ENCODE data around the gene SLC26A2.

The SLC26A2 gene

DNA sequence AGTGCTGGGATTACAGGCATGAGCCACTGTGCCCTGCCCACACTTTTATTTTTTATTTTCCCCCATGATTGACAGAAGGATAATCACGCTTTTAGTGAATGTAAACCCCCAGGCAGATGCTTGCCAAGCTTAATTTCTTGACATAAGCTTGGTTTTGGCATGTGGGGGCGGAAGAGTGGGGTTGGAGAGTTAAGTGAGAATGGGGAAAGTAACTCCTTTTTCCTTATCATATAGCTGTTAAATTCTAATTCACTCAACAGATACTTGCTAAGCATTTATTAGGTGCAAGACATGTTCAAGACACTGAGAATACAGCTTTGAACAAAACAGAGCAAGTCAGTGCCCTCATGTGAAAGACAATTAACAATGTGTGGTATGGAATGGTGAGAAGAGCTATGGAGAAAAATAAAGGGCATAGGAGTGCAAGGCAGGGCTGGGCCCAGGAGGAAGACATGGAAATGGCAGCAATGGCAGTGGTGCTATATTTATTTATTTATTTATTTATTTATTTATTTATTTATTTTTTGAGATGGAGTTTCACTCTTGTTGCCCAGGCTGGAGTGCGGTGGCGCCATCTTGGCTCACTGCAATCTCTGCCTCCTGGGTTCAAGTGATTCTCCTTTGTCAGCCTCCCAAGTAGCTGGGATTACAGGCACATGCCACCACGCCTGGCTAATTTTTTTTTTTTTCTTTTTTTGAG lies 2.2 kb downstream of the SLC26A2 start:
- no peak for DNase-seq

DNA sequence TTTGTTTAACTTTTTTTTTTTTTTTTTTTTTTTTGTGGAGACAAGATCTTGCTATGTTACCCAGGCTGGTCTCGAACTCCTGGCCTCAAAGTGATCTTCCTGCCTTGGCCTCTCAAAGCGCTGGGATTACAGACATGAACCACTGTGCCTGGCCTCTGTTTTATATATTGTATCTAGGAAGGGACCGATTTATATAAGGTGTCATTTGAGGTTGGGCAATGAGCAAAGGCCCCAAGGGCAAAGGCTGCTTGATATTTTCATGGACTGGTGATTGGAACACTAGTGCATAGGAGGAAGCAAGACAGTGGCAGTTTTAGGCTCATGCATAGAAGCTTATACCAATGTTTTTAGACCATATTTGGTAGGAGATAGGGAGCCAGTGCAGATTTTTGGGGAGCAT lies 3.2 kb downstream of the SLC26A2 start:
- no peak for DNase-seq

DNA sequence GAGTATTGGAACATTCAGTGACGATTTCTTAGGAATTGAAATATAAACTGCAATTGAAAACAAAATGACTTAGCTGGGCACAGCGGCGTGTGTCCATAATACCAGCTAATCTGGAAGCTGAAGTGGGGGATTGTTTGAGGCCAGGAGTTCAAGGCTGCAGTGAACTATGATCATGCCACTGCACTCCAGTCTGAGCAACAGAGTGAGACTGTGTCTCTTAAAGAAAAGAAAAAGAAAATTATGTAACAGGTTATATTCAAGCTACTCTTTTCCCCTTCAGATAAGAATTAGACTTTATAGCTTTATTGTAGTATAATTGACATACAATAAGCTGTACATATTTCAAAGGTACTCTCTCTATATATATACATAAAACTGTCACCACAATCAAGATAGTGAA lies 6.4 kb downstream of the SLC26A2 start:
- DNase-seq: no peak

DNA sequence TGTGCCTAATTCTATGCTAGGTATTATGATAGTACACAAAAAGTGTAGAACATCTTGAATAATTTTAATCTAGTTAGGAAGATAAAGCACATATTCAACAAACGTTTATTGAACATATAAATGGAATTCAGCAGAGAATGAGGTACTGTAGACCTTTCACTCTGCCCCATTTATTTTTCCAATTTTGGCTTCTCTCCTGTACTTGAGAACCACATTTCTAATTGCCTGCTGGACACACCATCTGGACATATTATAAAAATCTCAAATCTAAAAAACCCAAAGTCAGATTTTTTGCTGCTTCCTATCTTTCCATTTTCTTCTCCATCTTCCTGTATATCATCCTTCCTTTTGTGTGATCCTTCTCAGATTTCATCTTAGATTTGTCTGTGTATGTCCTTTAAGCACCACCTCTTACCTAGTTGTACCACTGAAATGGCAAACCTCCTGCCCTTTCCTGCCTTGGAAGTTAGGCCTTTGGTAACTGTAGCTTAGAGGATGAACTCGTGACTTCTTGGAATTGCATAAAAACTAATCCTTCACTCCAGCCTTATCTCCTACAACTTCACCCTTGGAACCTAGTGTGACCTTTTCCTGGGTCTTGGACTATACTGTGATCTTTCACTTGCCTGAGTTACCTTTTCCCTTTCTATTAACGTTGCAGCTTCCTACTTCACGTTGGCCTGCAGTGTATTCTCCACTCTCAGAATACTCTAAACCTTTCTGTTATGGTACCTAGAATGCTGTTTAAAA lies 8.8 kb downstream of the SLC26A2 start:
- no peak for DNase-seq

DNA sequence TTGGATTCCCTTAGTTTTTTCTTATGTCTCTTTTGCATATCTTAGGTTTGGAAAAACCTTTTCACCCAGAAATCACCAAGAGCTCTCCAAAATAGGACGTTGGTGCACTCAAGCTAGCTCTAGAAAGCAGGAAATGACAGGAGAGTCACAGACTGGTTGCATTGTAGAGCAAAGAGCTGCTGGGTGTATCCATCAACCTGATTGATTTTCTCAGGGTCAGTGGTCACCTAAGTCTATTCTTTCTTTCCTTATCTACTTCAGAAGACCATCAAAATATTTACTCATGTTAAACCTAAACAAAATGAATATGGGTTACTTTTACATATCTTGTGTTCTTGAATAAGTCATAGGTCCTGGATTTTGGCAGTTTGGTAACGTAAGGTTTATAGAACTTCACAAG lies 14.9 kb downstream of the SLC26A2 start:
- DNase-seq: no peak

DNA sequence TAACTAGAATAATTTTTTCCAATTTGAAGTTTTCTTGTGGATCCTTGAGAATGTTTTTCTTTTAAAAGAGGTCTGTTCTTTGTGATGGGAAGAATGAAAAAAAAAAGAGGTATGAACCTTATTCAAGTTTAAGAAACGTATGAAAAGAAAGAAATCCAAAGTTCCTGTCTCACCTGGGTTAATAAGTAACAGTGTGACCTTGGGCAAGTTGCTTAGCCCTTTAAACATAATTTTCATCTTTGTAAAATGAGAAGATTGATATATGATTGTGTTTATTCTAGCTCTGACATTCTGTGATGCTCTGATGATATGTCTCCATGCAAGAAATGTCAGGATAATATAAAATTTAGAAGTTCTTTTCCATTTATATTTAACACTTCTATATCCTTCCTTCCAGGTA lies 19.3 kb downstream of the SLC26A2 start:
- DNase-seq: no peak

DNA sequence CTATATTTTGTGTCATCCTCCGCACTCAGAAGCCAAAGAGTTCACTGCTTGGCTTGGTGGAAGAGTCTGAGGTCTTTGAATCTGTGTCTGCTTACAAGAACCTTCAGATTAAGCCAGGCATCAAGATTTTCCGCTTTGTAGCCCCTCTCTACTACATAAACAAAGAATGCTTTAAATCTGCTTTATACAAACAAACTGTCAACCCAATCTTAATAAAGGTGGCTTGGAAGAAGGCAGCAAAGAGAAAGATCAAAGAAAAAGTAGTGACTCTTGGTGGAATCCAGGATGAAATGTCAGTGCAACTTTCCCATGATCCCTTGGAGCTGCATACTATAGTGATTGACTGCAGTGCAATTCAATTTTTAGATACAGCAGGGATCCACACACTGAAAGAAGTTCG lies 20.6 kb downstream of the SLC26A2 start:
- no peak for DNase-seq

DNA sequence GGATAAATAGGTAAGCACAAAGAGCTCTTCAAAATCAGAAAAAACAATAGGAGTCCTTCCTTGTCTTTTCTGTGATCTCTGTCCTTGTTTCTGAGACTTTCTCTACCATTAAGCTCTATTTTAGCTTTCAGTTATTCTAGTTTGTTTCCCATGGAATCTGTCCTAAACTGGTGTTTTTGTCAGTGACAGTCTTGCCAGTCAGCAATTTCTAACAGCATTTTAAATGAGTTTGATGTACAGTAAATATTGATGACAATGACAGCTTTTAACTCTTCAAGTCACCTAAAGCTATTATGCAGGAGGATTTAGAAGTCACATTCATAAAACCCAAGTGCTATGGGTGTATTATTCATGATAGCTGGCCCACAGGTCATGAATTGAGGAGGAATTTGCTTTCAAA lies 21.9 kb downstream of the SLC26A2 start:
- no peak for DNase-seq

DNA sequence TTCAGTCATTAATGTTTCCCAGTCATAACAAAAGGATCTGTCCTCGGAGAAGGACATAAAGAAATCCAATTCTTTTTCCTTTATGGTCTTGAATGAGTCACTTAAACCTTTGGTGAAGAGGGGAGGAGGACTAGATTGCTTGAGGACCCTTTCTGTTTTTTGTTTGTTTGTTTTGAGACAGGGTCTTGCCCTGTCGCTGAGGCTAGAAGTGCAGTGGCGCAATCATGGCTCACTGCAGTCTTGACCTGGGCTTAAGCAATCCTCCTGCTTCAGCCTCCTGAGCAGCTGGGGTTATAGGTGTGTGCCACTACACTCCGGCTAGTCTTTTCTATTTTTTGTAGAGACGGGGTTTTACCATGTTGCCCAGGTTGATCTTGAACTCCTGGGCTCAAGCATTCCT lies 27.6 kb downstream of the SLC26A2 start:
- no peak for DNase-seq

DNA sequence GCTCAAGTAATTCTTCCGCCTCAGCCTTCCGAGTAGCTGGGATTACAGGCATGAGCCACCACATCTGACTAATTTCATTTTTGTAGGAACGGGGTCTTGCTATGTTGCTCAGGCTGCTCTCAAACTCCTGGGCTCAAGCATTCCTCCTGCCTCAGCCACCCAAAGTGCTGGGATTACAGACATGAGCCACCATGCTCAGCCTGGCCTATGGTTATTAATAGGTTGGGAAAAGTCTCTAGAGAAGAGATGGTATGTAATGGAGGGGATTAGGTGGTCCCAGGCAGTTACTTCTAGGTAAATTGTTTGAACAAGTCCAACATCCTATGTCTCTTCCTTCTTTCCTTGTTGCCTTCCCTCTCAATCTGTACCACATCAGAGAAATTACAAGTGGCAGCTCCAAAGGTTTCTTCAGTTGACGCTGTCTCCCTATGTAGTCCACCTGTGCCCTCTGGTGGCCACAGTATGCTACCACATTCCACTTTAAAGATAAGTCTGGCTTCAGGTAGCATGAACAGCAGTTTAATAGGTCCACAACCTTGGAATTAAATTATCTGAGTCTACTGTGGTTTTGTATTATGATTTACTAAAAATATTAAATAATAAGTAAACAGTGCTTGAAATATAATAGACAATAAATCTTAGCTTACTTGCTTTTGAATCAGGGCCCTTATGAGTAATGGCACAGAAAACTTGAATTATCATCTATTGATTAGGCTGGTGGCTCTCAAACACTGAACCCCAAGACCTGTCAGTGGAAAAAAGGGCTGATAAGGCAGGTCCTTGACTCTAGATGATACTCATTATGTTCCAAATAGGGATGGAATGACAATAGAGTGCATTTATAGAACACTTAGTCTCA lies 30.2 kb downstream of the SLC26A2 start:
- peak; percentile 66 for DNase-seq

DNA sequence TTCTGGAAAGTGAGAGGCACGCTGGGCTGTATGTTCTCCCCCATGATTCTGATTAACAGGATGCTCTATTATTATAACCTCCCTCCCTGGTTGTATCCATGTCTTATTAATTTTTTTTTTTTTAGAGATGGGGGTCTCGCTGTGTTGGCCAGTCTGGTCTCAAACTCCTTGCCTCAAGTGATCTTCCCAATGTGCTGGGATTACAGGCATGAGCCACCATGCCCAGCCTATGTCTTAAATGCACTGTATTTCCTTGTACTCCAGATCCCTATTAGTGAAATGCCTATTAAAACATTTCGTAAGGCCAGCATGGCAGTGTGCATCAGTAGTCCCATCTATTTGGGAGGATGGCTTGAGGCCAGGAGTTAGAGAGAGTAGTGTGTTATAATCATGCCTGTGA lies 32.9 kb downstream of the SLC26A2 start:
- no peak for DNase-seq

DNA sequence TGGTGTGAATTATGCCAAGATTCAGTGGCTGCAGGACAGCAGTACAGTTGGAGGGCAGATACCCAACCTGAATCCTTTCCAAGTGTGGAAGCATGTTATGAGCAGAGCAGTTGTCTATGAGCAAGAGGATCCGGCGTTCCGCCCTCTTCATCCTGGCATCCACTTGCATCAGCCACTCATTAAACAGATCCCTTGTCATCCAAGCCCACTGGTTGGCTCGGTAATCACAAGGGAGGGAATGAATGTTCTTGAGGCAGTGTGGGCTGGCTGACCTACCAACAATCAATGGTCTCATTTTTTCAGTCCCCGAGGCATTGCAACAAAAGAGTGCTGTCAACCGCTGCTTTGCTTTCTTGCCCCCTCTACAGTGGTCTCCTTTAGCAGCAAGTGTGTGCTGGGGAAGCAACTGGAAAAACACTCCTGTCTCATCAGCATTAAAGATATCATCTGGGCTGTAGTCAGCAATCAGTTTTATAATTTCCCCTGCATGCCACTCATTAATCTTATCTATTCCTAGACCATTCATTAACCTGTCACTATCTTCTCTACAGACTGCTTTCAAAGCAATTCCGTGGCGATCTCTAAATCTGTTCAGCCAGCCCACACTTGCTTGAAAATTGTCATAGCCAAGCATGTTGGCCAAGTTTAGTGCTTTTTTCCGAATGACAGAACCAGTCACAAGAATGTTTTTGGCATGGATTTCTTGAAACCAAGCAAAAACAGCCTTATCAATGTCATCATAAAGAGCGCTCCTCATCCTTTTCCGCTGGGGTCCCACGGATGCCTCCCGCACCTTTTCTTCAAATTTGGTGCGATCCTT lies 35.0 kb downstream of the SLC26A2 start:
- no peak for DNase-seq

DNA sequence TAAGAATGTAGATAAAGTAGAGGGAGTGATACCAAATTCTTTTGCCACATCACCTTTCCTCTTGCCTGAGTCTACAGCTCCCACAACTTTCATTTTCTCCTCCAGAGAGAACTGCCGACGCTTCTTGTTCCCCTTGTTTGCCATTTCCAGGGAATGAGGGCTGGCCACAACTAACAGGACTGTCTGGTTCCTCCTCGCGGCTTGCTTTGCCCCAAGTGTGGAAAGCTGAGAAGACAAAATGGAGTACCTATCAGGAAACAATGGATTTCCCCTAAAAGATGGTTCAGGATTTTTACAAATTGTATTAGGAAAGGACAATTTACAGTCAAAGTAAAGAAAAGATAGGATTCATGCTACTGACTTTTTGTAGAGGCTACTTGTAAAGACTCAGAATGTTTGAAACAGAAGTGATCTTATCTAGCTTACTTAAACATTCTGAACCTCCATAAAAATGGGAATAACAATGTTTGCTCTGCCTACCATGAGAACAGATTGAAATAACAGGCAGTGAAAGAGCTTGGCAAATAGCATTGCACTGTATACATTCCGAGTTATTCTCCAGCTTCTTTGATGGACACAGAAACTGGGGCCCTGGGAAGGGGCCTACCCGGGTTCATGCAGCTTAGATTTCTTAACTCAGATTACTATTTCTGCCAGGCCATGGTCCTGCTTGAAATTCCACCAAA lies 35.8 kb downstream of the SLC26A2 start:
- no peak for DNase-seq

DNA sequence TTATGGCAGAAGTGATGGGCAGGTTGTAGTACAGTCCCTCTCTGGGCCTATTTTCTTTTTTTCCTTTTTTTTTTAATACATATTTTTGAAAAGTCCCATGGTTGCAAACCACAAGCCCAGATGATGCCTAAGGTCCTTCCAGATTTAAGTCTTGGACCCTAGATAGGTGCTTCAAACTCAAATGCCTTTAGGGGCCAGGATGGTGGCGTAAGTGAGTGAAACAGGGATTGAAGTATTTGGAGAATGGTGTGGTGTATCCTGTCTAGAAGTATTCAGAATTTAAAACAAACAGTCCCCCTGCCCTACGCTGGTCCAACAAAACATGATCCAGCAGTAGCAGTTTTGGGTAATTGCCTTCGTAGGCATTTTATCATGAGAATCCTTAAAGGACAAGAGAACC lies 37.7 kb downstream of the SLC26A2 start:
- no peak for DNase-seq

DNA sequence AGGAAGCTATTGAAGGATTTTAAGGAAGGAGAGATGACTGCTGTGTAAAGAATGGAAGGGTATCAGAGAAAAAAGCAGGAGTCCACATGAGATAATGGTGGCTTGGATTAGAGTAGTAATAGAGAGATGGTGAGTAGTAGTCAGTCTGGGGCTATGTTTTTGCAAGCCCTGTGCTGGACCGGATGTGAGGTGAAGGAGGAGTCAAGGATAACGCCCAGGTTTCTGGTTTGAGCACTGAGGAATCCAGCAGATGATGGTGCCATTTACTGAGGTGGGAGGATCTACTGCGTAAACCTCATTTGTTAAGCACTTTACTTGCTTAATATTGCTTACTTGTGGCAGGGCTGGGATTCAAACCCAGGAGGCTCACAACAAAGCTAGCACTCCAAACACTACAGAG lies 38.8 kb downstream of the SLC26A2 start:
- no peak for DNase-seq

DNA sequence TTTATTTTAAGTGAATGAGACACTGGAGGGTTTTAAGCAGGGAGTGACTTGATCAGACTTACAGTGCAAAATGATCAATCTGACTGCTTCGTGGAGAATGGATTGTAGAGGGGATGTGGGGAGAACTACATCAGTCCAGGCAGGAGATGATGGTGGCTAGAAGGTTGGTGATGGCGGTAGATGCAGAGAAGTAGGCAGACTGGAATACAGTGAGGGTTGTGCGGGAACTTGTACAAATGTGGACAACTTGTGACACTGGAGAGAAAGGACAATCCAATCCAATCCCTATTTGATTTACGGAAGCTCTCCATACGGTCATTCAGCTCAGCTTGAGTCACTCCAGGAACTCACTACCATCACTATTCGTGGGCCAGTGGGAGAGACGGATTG lies 39.3 kb downstream of the SLC26A2 start:
- DNase-seq: no peak

DNA sequence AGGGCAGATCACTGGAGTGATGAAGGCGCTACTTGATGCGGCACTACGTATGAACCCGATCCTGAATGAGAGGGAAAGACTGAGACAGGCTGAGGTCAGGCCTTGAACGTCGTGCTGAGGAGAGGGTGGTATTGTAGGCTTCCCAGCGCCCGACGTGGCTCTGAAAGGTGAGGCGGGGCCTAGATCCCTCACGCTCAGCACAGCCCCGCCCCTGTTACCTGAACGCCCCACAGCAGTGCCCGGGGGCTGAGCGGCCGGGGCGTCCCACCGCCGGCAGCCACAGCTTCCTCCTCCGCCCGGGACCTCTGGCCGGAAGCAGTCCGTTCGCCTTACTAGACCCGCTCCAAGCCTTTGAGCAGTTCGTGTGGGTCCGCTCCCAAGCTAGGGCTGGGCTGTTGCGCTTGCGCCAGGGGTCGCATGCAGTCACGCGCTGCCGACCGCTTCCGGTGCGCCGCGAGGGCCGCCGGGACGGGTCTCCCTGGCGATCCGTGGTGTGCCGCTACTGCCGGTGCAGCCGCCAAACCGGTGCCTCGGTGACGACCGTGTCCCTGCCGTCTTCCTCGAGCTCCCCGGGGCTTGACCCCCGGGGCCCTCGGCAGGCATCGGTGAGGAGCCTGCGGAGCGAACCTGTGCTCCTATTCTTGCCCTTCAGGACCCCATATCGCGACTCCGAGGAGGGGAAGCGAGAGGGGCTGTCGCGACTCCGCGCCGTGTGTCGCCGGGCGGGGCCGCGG lies 39.9 kb downstream of the SLC26A2 start, which contains the start of the genes HMGXB3 and TIGD6:
Gene HMGXB3, plus strand, starts transcription at position 484 of the 734 bp plus-strand sequence. CDS start 4,114 bp downstream, outside the sequence.
Gene TIGD6, minus strand, starts transcription at position 399 of the 734 bp plus-strand sequence. CDS start 4,306 bp downstream, outside the sequence.
- peak; percentile 85 for DNase-seq

DNA sequence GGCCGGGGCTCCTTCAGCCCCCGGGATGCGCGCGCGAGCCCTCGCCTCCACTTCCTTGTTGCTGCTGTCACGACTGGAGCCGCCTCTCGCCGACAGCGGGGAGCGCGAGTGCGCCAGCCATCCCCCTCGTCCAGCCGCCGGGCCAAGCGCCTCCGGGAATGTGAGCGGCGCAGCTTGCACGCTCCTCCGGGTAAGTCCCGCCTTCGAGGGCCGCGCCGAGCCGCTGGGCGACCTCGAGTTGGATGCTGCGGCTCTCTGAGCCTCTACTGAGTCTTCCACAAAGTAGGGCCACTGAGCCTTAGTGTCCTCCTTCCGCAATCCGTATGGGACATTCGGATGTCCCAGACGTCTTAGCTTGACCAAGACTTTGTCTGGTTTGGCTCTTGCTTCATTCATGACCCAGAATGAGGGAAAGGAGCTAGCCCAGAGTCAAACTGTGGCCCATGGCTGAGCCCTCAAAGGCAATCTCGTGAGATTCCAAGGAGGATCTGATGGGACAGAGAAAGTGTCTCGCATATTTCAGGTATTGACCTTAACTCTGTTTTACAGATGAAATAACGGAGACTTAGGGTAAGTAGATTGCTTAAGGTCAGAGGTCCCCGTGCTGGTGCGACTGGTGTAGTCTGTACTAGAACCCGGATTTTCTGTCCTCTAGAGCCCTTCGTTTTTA lies 40.6 kb downstream of the SLC26A2 start:
- peak; percentile 52 for DNase-seq

DNA sequence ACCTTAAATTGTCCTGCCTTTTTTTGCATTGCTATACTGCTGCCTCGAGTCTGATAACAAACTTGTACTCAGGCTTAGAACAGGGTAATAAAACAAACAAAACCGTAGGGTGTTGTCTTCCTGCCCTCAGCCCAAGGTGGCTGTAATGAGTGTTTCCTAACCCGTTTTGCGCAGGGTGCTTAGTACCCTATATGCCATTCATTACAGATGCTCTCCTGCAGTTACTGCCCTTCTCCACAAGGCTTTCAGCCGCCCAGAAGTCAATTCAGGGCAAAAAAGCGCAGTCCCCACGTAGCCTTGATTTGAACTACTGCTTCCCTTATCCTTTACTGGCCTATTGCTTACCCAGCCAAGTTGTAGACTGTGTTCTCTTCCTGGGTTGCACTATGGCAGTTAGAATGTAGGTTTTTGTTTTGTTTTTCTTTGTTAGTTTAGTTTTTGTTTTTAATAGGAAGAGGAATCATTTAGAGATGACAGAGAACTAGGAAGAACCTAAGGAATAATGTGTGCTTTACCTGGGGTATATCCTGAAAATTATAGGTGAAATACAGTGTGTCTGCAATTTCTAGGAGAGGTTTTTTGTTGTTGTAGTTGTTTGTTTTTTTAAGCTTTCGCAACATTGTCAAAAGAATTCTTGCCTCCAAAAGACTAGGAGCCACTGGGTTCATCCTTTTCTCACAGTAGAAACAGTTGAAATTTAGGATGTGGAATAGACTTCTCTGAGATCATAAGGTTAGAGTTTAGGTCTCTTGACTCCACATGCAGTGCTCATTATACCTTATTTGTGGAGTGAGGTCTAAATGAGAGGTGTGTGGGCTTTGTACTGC lies 41.3 kb downstream of the SLC26A2 start:
- peak; percentile 38 for DNase-seq

DNA sequence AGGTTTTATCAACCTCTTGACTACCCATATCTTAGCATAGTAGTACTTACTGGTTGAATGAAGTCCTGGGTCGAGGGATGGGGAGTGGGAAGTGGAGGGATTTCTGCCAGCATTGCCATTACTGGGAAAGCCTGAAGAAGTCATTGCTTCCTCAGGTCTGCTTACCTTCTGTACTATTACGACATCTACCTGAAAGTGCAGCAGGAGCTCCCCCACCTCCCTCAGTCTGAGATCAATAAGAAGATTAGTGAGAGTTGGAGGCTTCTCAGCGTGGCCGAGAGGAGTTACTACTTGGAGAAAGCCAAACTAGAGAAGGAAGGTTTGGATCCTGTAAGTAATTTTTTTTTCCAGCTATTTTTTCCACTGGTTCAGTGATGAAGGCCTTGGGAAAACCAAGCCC lies 45.8 kb downstream of the SLC26A2 start:
- no peak for DNase-seq
